ENCODE measurements around the gene CXCL11. TPM values are rescaled to one million over a fixed set of nuclear protein-coding genes. Genes with fewer than 3 reads are reported as not detected.

CXCL11 gene
- total and polyA plus RNA-seq, 2 donors = 7.1 to 9.6 TPM

DNA sequence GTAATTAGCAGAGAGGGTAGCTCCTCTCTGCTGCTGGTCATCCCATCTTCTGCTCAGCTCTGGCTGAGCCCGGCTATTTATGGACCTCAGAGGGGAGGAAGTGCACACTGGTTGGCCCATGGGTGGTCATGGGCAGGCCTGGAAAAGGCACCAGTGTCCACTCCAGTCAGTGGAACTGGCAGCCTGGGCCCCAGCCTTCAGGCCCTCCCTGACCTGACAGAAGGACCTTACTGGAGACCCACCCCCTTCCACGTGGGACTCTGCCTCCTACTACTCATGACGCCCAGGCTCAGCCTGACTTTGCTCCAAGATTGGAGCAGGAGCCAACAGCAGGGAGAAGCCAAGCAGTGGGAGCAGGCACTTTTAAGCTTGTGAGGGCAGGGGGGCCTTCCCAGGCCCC is 30.7 kb upstream of the CXCL11 start:
- no peak for DNase-seq (ENCODE audit: low read depth in 6 of 9, low spot score in 9 of 9)
- Histone ChIP-seq H3K36me3 (ENCODE audit: control insufficient read depth in 2 of 2, insufficient read depth in 2 of 2, low read length in 1 of 2) (no peaks in the 10 kb centered on the region), H3K27ac (ENCODE audit: low read depth in 1 of 2, low read length in 1 of 2) (no peak overlapping the region), H3K27me3 (ENCODE audit: control insufficient read depth in 2 of 2, insufficient read depth in 1 of 2, low read length in 1 of 2) (no peaks in the 10 kb centered on the region), H3K4me1 (ENCODE audit: control insufficient read depth in 2 of 2, insufficient read depth in 2 of 2, low read length in 2 of 2) (no peaks in the 10 kb centered on the region), H3K4me3 (ENCODE audit: low read length in 2 of 2) (no peak overlapping the region), H3K9me3 (ENCODE audit: control insufficient read depth in 2 of 2, insufficient read depth in 1 of 2, low read length in 1 of 2) (no peaks in the 10 kb centered on the region)
- 94% methylated on average over 3 of the region's 3 CpGs for WGBS

DNA sequence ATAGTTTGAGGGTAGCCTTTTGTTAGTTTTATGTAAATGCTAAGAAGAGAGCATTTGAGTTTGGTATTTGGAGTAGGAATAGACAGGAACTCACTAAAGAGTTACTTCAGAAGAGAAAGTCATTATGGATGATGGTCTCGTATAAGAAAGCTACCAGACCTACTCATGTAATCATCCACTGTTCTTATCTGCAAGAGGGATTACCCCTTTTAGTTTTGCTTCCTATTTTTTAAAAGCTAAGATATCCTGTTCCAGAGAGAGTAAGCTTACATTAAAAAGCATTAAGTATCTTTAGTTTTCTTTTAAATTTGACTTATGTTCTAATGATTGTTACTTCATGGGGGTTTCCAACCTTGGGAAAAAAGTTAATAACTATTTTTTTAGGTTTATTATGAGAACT is 26.1 kb upstream of the CXCL11 start:
- Histone ChIP-seq H3K27ac (ENCODE audit: low read depth in 1 of 2, low read length in 1 of 2) (no peak overlapping the region), H3K9me3 (ENCODE audit: control insufficient read depth in 2 of 2, insufficient read depth in 1 of 2, low read length in 1 of 2) (no peaks in the 10 kb centered on the region), H3K4me1 (ENCODE audit: control insufficient read depth in 2 of 2, insufficient read depth in 2 of 2, low read length in 2 of 2) (no peaks in the 10 kb centered on the region), H3K36me3 (ENCODE audit: control insufficient read depth in 2 of 2, insufficient read depth in 2 of 2, low read length in 1 of 2) (no peaks in the 10 kb centered on the region), H3K27me3 (ENCODE audit: control insufficient read depth in 2 of 2, insufficient read depth in 1 of 2, low read length in 1 of 2) (no peaks in the 10 kb centered on the region), H3K4me3 (ENCODE audit: low read length in 2 of 2) (no peak overlapping the region)
- no peak for DNase-seq (ENCODE audit: low read depth in 6 of 9, low spot score in 9 of 9)
- WGBS = 86% methylated on average over 1 of the region's 1 CpG

DNA sequence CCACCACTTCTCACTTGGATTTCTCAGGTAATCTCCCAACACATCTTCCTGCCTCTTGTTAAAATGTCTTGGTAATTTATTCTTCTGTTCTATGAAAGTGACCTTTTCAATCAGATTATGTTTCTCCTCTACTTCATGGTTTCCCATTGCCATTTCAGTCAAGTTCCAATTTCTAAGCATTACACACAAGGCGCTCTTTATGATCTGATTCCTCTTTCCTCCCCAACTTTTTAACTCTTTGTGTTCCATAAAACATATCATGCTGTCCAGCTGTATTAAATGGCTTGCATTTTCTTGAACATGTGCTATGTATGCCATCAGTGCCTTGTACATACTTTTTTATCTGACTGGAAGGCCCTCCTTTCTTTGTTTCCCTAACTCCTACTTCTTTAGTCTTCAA is 25.6 kb upstream of the CXCL11 start:
- Histone ChIP-seq H3K36me3 (ENCODE audit: control insufficient read depth in 2 of 2, insufficient read depth in 2 of 2, low read length in 1 of 2) (no peaks in the 10 kb centered on the region), H3K9me3 (ENCODE audit: control insufficient read depth in 2 of 2, insufficient read depth in 1 of 2, low read length in 1 of 2) (no peaks in the 10 kb centered on the region), H3K4me3 (ENCODE audit: low read length in 2 of 2) (no peak overlapping the region), H3K27ac (ENCODE audit: low read depth in 1 of 2, low read length in 1 of 2) (no peak overlapping the region), H3K4me1 (ENCODE audit: control insufficient read depth in 2 of 2, insufficient read depth in 2 of 2, low read length in 2 of 2) (no peaks in the 10 kb centered on the region), H3K27me3 (ENCODE audit: control insufficient read depth in 2 of 2, insufficient read depth in 1 of 2, low read length in 1 of 2) (no peaks in the 10 kb centered on the region)
- no peak for DNase-seq (ENCODE audit: low read depth in 6 of 9, low spot score in 9 of 9)
- WGBS = 96% methylated on average over 1 of the region's 1 CpG

DNA sequence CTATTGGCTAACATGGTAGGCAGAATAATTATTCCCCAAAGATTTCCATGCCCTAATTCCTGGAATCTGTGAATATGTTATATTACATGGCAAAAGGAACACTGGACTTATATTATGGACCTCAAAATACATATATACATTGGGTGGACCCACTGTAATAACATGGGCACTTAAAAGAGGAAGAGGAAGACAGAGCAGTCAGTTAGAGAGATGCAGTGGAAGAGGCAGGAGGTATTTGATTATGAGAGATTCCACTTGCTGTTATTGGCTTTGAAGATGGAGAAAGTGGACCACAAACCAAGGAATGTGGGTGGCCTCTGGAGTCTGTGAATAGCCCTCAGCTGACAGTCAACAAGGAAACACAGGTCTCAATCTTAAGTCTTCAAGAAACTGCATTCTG is 24.6 kb upstream of the CXCL11 start:
- Histone ChIP-seq H3K9me3 (ENCODE audit: control insufficient read depth in 2 of 2, insufficient read depth in 1 of 2, low read length in 1 of 2) (no peaks in the 10 kb centered on the region), H3K27me3 (ENCODE audit: control insufficient read depth in 2 of 2, insufficient read depth in 1 of 2, low read length in 1 of 2) (no peaks in the 10 kb centered on the region), H3K4me3 (ENCODE audit: low read length in 2 of 2) (no peak overlapping the region), H3K4me1 (ENCODE audit: control insufficient read depth in 2 of 2, insufficient read depth in 2 of 2, low read length in 2 of 2) (no peaks in the 10 kb centered on the region), H3K27ac (ENCODE audit: low read depth in 1 of 2, low read length in 1 of 2) (no peak overlapping the region), H3K36me3 (ENCODE audit: control insufficient read depth in 2 of 2, insufficient read depth in 2 of 2, low read length in 1 of 2) (no peaks in the 10 kb centered on the region)
- no peak for DNase-seq (ENCODE audit: low read depth in 6 of 9, low spot score in 9 of 9)

DNA sequence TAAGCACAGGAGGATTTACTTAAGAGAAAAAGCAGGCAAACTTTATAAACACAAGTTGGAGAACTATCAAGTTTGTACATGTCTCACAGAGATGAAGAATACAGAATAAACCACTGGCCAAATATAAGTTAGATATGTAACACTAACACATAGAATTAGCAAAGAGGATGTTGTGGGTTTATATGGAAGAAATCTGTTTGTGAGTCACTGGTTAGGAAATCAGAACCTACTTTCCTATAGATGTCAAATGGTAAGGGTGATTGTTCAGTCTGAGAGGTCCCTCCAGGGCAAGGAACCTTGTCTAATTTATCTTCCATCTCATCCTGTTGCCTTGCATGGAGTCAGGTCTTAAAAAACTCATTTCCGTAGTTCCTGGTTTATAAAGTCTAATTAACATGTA is 23.9 kb upstream of the CXCL11 start:
- Histone ChIP-seq H3K27ac (ENCODE audit: low read depth in 1 of 2, low read length in 1 of 2) (no peak overlapping the region), H3K36me3 (ENCODE audit: control insufficient read depth in 2 of 2, insufficient read depth in 2 of 2, low read length in 1 of 2) (no peaks in the 10 kb centered on the region), H3K4me3 (ENCODE audit: low read length in 2 of 2) (no peak overlapping the region), H3K9me3 (ENCODE audit: control insufficient read depth in 2 of 2, insufficient read depth in 1 of 2, low read length in 1 of 2) (no peaks in the 10 kb centered on the region), H3K4me1 (ENCODE audit: control insufficient read depth in 2 of 2, insufficient read depth in 2 of 2, low read length in 2 of 2) (no peaks in the 10 kb centered on the region), H3K27me3 (ENCODE audit: control insufficient read depth in 2 of 2, insufficient read depth in 1 of 2, low read length in 1 of 2) (no peaks in the 10 kb centered on the region)
- no peak for DNase-seq (ENCODE audit: low read depth in 6 of 9, low spot score in 9 of 9)
- 42% methylated on average over 1 of the region's 1 CpG for WGBS

DNA sequence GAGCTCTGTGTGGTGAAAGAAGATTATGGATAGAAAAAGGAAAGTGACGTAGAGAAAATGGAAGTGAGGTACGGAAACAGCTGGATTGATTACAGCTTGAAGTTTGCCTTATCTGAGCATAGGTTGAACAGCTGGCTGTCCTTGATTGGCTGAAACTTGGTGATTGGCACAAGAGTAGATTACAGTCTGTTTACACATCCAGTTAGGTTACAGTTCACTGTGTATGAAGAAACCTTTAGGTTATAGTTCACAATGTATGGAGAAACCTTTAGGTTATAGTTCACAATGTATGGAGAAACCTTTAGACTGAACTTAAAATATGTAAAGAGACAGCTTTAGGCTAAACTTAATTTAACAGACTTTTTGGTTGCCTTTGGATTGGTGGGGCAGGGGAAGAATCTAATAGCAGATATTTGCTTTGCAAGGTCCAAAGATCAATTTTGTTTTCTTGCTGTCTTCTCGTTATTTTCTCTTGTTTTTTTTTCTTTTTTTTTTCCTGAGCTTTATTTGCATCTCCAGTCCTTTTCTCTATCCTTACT is 23.1 kb upstream of the CXCL11 start:
- no peak for DNase-seq (ENCODE audit: low read depth in 6 of 9, low spot score in 9 of 9)
- H3K4me1 ChIP-seq (ENCODE audit: control insufficient read depth in 2 of 2, insufficient read depth in 2 of 2, low read length in 2 of 2) = no peaks in the 10 kb centered on the region
- H3K27ac ChIP-seq (ENCODE audit: low read depth in 1 of 2, low read length in 1 of 2) = no peak overlapping the region
- H3K9me3 ChIP-seq (ENCODE audit: control insufficient read depth in 2 of 2, insufficient read depth in 1 of 2, low read length in 1 of 2) = no peaks in the 10 kb centered on the region
- H3K27me3 ChIP-seq (ENCODE audit: control insufficient read depth in 2 of 2, insufficient read depth in 1 of 2, low read length in 1 of 2) = no peaks in the 10 kb centered on the region
- no peaks in the 10 kb centered on the region for H3K36me3 ChIP-seq (ENCODE audit: control insufficient read depth in 2 of 2, insufficient read depth in 2 of 2, low read length in 1 of 2)
- WGBS = 96% methylated on average over 3 of the region's 3 CpGs
- no peak overlapping the region for H3K4me3 ChIP-seq (ENCODE audit: low read length in 2 of 2)

DNA sequence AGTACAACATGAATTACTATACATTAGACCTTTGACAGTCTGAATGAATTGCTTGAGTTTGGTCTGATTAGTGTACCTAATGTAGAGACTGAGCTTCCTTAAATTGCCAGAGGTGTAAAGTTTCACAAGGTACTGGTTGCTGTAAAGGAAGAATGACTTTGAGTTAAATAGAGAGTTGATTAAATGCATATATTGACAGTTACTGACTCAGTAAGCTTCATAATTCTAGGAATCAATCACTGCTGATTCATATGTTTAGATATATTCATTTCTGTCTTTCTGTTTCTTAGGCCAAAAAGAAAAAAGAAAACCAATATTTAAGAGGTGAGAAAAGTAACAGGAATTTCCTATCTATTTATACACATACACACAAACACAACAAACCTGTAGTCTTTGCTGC is 22.4 kb upstream of the CXCL11 start:
- Histone ChIP-seq H3K9me3 (ENCODE audit: control insufficient read depth in 2 of 2, insufficient read depth in 1 of 2, low read length in 1 of 2) (no peaks in the 10 kb centered on the region), H3K36me3 (ENCODE audit: control insufficient read depth in 2 of 2, insufficient read depth in 2 of 2, low read length in 1 of 2) (no peaks in the 10 kb centered on the region), H3K4me1 (ENCODE audit: control insufficient read depth in 2 of 2, insufficient read depth in 2 of 2, low read length in 2 of 2) (no peaks in the 10 kb centered on the region), H3K27ac (ENCODE audit: low read depth in 1 of 2, low read length in 1 of 2) (no peak overlapping the region), H3K4me3 (ENCODE audit: low read length in 2 of 2) (no peak overlapping the region), H3K27me3 (ENCODE audit: control insufficient read depth in 2 of 2, insufficient read depth in 1 of 2, low read length in 1 of 2) (no peaks in the 10 kb centered on the region)
- DNase-seq (ENCODE audit: low read depth in 6 of 9, low spot score in 9 of 9) = no peak

DNA sequence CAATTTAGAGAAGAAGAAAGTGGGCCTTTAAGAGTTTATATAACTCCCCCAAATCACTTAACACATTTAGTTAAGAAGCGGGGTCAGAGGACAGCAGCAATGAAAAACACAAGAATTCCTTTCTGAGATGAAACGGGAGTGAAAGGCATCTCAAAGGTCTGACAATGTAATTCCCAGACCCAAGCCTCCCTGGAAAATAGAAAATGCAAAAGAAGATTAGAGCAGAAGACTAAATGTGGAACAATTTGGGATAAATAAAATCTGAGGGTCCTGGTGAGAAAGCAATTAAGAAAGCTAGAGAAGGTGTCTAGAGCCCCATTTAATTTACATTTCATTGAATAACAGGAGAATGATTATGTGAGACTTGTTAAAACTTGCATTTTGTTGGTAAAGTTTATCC is 19.6 kb upstream of the CXCL11 start:
- no peak for DNase-seq (ENCODE audit: low read depth in 6 of 9, low spot score in 9 of 9)
- H3K27ac ChIP-seq (ENCODE audit: low read depth in 1 of 2, low read length in 1 of 2) = no peak overlapping the region
- 96% methylated on average over 2 of the region's 2 CpGs for WGBS

DNA sequence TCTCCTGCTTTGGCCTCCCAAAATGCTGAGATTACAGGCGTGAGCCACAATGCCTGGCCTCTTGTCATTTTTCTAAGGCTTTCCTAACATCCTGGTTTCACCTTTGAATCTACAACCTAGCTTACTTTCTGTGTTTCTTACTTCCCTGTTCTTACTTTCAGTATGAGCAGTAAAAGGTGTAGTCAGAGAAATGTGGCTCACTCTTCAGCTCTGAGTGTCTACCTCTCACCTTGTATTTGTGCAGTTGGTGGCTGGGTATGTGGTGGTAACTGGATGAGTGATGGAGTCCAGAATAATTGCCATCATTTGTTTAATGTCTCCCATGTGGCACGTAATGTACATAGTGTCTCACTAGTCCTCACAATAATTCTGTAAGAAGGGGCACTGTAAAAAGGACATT is 19.1 kb upstream of the CXCL11 start:
- H3K4me3 ChIP-seq (ENCODE audit: low read length in 2 of 2) = no peak overlapping the region
- H3K36me3 ChIP-seq (ENCODE audit: control insufficient read depth in 2 of 2, insufficient read depth in 2 of 2, low read length in 1 of 2) = no peaks in the 10 kb centered on the region
- no peak for DNase-seq (ENCODE audit: low read depth in 6 of 9, low spot score in 9 of 9)
- H3K27me3 ChIP-seq (ENCODE audit: control insufficient read depth in 2 of 2, insufficient read depth in 1 of 2, low read length in 1 of 2) = no peaks in the 10 kb centered on the region
- no peaks in the 10 kb centered on the region for H3K9me3 ChIP-seq (ENCODE audit: control insufficient read depth in 2 of 2, insufficient read depth in 1 of 2, low read length in 1 of 2)
- 94% methylated on average over 2 of the region's 2 CpGs for WGBS
- no peak overlapping the region for H3K27ac ChIP-seq (ENCODE audit: low read depth in 1 of 2, low read length in 1 of 2)
- no peaks in the 10 kb centered on the region for H3K4me1 ChIP-seq (ENCODE audit: control insufficient read depth in 2 of 2, insufficient read depth in 2 of 2, low read length in 2 of 2)

More for the DNA sequence above, 19.6 kb upstream of the CXCL11 start:
- no peaks in the 10 kb centered on the region for H3K27me3 ChIP-seq (ENCODE audit: control insufficient read depth in 2 of 2, insufficient read depth in 1 of 2, low read length in 1 of 2)
- no peaks in the 10 kb centered on the region for H3K4me1 ChIP-seq (ENCODE audit: control insufficient read depth in 2 of 2, insufficient read depth in 2 of 2, low read length in 2 of 2)
- no peak overlapping the region for H3K4me3 ChIP-seq (ENCODE audit: low read length in 2 of 2)
- no peaks in the 10 kb centered on the region for H3K9me3 ChIP-seq (ENCODE audit: control insufficient read depth in 2 of 2, insufficient read depth in 1 of 2, low read length in 1 of 2)
- H3K36me3 ChIP-seq (ENCODE audit: control insufficient read depth in 2 of 2, insufficient read depth in 2 of 2, low read length in 1 of 2) = no peaks in the 10 kb centered on the region

DNA sequence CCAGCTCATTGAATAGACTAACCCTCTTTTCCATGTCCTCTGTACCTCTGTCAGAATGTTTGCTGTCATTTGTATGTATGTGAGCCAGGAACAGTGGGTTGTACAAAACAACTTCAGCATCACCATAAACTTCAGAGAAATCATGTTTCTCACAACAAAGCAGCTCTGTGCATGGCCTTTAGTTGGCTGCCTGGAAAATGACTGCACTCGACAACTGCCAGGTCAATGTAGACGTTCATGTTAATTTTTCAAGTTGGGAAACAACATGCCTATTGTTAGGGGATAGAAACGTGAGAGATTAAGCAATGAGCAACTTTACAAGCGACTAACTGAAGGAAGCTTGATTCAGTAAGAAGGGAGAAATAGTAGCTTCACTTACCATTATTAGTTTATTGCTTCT is 17.9 kb upstream of the CXCL11 start:
- H3K4me1 ChIP-seq (ENCODE audit: control insufficient read depth in 2 of 2, insufficient read depth in 2 of 2, low read length in 2 of 2) = no peaks in the 10 kb centered on the region
- no peaks in the 10 kb centered on the region for H3K36me3 ChIP-seq (ENCODE audit: control insufficient read depth in 2 of 2, insufficient read depth in 2 of 2, low read length in 1 of 2)
- H3K27ac ChIP-seq (ENCODE audit: low read depth in 1 of 2, low read length in 1 of 2) = no peak overlapping the region
- DNase-seq (ENCODE audit: low read depth in 6 of 9, low spot score in 9 of 9) = no peak
- H3K9me3 ChIP-seq (ENCODE audit: control insufficient read depth in 2 of 2, insufficient read depth in 1 of 2, low read length in 1 of 2) = no peaks in the 10 kb centered on the region
- 72% methylated on average over 4 of the region's 4 CpGs for WGBS
- H3K27me3 ChIP-seq (ENCODE audit: control insufficient read depth in 2 of 2, insufficient read depth in 1 of 2, low read length in 1 of 2) = no peaks in the 10 kb centered on the region
- no peak overlapping the region for H3K4me3 ChIP-seq (ENCODE audit: low read length in 2 of 2)
